Measurements from ENCODE around the gene CCDC24.

DNA sequence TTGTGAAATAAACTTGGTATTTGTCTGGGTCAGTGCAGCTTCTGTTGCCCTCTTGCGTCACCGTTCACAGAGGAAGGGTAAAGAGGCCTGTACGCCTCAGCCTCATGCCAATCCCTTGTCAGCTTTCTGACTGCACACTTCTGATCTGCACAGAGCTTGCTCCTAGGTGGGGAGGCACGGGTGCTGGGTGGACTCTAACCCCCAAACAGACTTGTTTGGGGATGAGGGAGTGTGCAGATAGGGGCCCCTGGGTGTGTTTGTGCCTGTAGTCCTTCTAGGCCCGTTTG, 13.2 kb upstream of the CCDC24 start:
- TF ChIP-seq, protein P1, sequence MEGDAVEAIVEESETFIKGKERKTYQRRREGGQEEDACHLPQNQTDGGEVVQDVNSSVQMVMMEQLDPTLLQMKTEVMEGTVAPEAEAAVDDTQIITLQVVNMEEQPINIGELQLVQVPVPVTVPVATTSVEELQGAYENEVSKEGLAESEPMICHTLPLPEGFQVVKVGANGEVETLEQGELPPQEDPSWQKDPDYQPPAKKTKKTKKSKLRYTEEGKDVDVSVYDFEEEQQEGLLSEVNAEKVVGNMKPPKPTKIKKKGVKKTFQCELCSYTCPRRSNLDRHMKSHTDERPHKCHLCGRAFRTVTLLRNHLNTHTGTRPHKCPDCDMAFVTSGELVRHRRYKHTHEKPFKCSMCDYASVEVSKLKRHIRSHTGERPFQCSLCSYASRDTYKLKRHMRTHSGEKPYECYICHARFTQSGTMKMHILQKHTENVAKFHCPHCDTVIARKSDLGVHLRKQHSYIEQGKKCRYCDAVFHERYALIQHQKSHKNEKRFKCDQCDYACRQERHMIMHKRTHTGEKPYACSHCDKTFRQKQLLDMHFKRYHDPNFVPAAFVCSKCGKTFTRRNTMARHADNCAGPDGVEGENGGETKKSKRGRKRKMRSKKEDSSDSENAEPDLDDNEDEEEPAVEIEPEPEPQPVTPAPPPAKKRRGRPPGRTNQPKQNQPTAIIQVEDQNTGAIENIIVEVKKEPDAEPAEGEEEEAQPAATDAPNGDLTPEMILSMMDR (IDR thresholded peaks at IDR 0.05) = no peak
- no peak for TF ChIP-seq EP300 (IDR thresholded peaks at IDR 0.05)
- TF ChIP-seq POLR2A (IDR thresholded peaks at IDR 0.05) = no peak
- no peak for TF ChIP-seq POLR2AphosphoS5 (IDR thresholded peaks at IDR 0.05)
